Lung (tissue), 12 donors: ENCODE measurements around the gene FLII. TPM values are rescaled to one million over a fixed set of nuclear protein-coding genes. Genes with fewer than 3 reads are reported as not detected.

Experiments
- ATAC-seq: fragments of 200-7000 bp; cut with Tn5 transposase; one replicate; pipeline ENCODE4 v1.9.1; 2020; ENCODE audit warnings: moderate number of reproducible peaks; ENCODE audit not compliant: insufficient read depth, low FRiP score
- DNase-seq, 3 donors: peaks; one replicate each; pipeline ENCODE4 v3.0.0-alpha.2; 2013 to 2017
- H3K27ac ChIP-seq, 2 donors: one replicate each; pipeline ENCODE4 v1.5.1; 2013; ENCODE audit warnings: mild to moderate bottlenecking in 2 of 2, moderate library complexity in 2 of 2, control low read depth in 1 of 2, inconsistent platforms in 1 of 2, low read depth in 1 of 2, low read length in 1 of 2
- H3K27me3 ChIP-seq, 3 donors: one replicate each; pipeline ENCODE4 v1.5.1; 2013; ENCODE audit warnings: low read length in 2 of 3; ENCODE audit not compliant: control insufficient read depth in 3 of 3, insufficient read depth in 3 of 3
- H3K36me3 ChIP-seq, 4 donors: one replicate each; pipeline ENCODE4 v1.5.1; 2013; ENCODE audit warnings: low read length in 4 of 4, mild to moderate bottlenecking in 1 of 4, moderate library complexity in 1 of 4; ENCODE audit not compliant: control insufficient read depth in 4 of 4, insufficient read depth in 4 of 4
- H3K4me1 ChIP-seq, 5 donors: one replicate each; pipeline ENCODE4 v1.5.1; 2013; ENCODE audit warnings: low read length in 5 of 5, mild to moderate bottlenecking in 2 of 5, moderate library complexity in 1 of 5; ENCODE audit not compliant: control insufficient read depth in 5 of 5, insufficient read depth in 5 of 5
- H3K4me3 ChIP-seq: one replicate; pipeline ENCODE4 v1.5.1; 2013; ENCODE audit warnings: mild to moderate bottlenecking, control low read depth, moderate library complexity
- H3K9ac ChIP-seq, 2 donors: one replicate each; pipeline ENCODE4 v1.5.1; 2013; ENCODE audit warnings: low read length in 2 of 2, control low read depth in 1 of 2; ENCODE audit not compliant: insufficient read depth in 1 of 2
- H3K9me3 ChIP-seq, 4 donors: one replicate each; pipeline ENCODE4 v1.5.1; 2013; ENCODE audit warnings: low read length in 3 of 4, mild to moderate bottlenecking in 1 of 4, moderate library complexity in 1 of 4; ENCODE audit not compliant: control insufficient read depth in 4 of 4, insufficient read depth in 3 of 4
- WGBS, 2 donors: extraction: QIAGEN DNeasy Blood & Tissue Kit; methylation state at CpG; one replicate each; pipeline ENCODE4 v1.1.7; 2013; 5-methylcytosine and 5-hydroxymethylcytosine counted together
- polyA plus RNA-seq, 2 donors: library from polyadenylated mRNA; stranded (reverse); fragments of 200-250 nt; gene quantifications; one replicate each; pipeline ENCODE4 v1.2.1, GENCODE V29; 2013
- total RNA-seq, 2 donors: library from RNA; depleted of rRNA in 1 of 2; stranded (reverse); fragments of >200 nt in 1 of 2; gene quantifications; one replicate each; pipeline ENCODE4 v1.2.1, GENCODE V29; 2014 to 2021
- TF ChIP-seq, protein P1 (sequence below): IDR thresholded peaks from 2 replicates; pipeline ENCODE4 v1.5.1; 2012; ENCODE audit warnings: mild to moderate bottlenecking; ENCODE audit errors: control extremely low read depth, extremely low read depth
- donor health status: control.
- donor health status: control.
- donor health status: Bipolar disorder and iron deficiency.
- donor health status: healthy.
- donor health status: DM: yes; HTN: yes; CAD: no.

The FLII gene
- total and polyA plus RNA-seq, 4 donors, result 152 to 391 (median 266) TPM

DNA sequence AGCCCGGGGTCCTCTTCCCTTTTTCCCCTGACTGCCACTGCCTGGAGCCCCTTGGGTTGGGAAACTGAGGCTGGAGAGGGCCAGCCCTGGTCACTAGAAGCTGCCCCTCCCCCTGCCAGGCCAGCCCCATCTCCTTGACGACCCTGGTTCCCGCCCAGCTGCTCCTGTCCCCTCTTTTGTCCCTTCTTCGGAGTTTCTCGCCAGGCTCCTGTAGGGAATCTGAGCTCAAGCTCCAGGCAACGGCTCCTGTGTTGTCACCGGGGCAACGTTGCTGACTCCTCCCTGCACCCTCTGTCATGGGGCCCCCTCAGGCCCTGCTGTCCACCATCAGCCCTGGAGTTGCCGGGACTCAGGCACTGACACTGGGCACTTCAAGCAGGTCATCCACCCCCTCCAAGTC is 27.4 kb downstream of the FLII start:
- ATAC-seq (no peak), DNase-seq (no peak)
- TF ChIP-seq, protein P1, sequence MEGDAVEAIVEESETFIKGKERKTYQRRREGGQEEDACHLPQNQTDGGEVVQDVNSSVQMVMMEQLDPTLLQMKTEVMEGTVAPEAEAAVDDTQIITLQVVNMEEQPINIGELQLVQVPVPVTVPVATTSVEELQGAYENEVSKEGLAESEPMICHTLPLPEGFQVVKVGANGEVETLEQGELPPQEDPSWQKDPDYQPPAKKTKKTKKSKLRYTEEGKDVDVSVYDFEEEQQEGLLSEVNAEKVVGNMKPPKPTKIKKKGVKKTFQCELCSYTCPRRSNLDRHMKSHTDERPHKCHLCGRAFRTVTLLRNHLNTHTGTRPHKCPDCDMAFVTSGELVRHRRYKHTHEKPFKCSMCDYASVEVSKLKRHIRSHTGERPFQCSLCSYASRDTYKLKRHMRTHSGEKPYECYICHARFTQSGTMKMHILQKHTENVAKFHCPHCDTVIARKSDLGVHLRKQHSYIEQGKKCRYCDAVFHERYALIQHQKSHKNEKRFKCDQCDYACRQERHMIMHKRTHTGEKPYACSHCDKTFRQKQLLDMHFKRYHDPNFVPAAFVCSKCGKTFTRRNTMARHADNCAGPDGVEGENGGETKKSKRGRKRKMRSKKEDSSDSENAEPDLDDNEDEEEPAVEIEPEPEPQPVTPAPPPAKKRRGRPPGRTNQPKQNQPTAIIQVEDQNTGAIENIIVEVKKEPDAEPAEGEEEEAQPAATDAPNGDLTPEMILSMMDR, result no peak

DNA sequence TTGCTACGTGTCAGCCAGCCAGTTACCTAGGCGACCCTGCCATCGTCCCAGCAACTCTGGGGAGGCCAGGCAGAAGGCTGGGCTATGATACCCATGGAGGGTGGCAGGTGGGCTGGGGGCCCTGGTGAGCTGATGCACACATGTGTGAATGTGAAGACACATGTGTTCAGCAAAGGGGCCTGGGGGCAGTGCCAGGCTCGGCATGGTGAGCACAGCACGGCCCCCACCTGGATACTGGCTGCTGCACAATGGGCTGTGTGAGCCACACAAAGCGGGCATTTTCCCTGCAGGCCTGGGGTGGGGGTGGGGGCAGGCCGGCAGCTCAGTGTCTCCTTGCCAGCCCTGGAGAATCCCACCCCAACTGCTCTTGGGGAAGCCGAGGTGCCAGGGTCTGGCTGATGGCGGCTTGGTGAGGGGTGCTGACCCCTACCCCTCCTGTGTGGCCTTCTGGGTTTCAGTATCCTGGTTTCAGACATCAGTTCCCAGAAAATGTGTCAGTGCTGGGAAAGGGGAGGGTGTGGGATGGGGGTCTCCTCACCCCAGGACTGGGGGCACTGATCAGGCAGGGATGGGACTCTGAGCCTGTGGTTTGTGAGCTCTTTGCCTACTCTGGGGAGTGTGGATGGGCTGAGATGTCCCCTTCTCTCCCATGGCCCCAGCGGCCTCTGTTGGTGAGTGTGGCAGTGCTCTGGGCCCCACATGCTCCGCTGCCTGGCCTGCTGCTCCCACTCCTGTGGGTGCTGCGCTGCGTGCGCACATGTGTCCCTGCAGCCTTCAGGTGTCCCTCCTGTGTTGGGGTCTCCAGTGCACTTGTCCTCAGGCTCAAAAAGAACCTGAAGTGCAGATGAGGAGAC is 28.0 kb downstream of the FLII start:
- H3K9me3 ChIP-seq, result no peaks in the 10 kb centered on the region
- DNase-seq, result no peak
- ATAC-seq, result no peak
- no peak overlapping the region for H3K9ac ChIP-seq
- WGBS, 2 donors, result 88 to 92% methylated on average over 14 of the region's 14 CpGs
- peaks cover 0 to 19% (median 9%) of the 10 kb centered on the region in 5 donors for H3K4me1 ChIP-seq
- no peaks in the 10 kb centered on the region for H3K27me3 ChIP-seq
- H3K4me3 ChIP-seq, result no peak overlapping the region
- H3K36me3 ChIP-seq, result peaks cover 0 to 17% (median 10%) of the 10 kb centered on the region in 4 donors
- TF ChIP-seq, protein P1, result no peak
- no peak overlapping the region for H3K27ac ChIP-seq

More for the DNA sequence above, 27.4 kb downstream of the FLII start:
- Histone ChIP-seq H3K9ac (no peak overlapping the region), H3K27me3 (no peaks in the 10 kb centered on the region), H3K4me1 (peaks cover 0 to 16% (median 8%) of the 10 kb centered on the region in 5 donors), H3K9me3 (no peaks in the 10 kb centered on the region), H3K36me3 (peaks cover 0 to 22% (median 10%) of the 10 kb centered on the region in 4 donors), H3K4me3 (no peak overlapping the region), H3K27ac (no peak overlapping the region)
- WGBS, 2 donors, result 74 to 80% methylated on average over 9 of the region's 9 CpGs

DNA sequence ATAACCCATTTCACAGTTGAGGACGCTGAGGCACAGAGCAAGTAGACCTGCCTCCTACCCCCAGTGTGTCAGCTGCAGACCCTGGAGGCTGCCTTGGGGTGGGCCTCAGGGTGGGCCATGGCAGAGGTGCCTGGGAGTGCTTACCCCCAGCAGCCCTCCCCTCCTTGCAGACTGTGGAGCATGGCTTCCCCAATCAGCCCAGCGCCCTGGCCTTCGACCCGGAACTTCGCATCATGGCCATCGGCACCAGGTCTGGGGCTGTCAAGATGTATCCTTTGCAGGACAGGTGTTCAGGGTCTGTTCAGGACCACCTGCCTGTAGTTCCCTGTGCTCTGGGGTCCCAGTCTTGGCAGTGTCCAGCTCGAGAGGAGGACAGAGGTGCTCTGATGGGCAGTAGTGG is 28.8 kb downstream of the FLII start:
- WGBS, 2 donors, result 94% methylated on average over 7 of the region's 7 CpGs

More for the DNA sequence above, 28.8 kb downstream of the FLII start:
- H3K9ac ChIP-seq, result no peak overlapping the region
- H3K9me3 ChIP-seq, result no peaks in the 10 kb centered on the region
- H3K36me3 ChIP-seq, result peaks cover 0 to 17% (median 5%) of the 10 kb centered on the region in 4 donors
- no peak overlapping the region for H3K4me3 ChIP-seq
- no peak for DNase-seq
- H3K27me3 ChIP-seq, result no peaks in the 10 kb centered on the region
- no peak for ATAC-seq
- H3K27ac ChIP-seq, result no peak overlapping the region
- TF ChIP-seq, protein P1, result no peak
- peaks cover 0 to 23% (median 10%) of the 10 kb centered on the region in 5 donors for H3K4me1 ChIP-seq
